ENCODE data around the gene NCKAP5. TPM values are rescaled to one million over a fixed set of nuclear protein-coding genes. Genes with fewer than 3 reads are reported as not detected.

The NCKAP5 gene
- total and polyA plus RNA-seq, 4 donors = 2.3 to 20.2 (median 8.1) TPM

- H3K9ac ChIP-seq (ENCODE audit: insufficient read depth in 1 of 2, low read length in 2 of 2) = no peak overlapping the region
- ATAC-seq (ENCODE audit: insufficient read depth, low FRiP score) = no peak
- H3K9me3 ChIP-seq (ENCODE audit: control insufficient read depth in 4 of 4, insufficient read depth in 3 of 4, low read length in 3 of 4) = peaks cover 0 to 3% (median 0%) of the 10 kb centered on the region in 4 donors
- TF ChIP-seq, protein P1, sequence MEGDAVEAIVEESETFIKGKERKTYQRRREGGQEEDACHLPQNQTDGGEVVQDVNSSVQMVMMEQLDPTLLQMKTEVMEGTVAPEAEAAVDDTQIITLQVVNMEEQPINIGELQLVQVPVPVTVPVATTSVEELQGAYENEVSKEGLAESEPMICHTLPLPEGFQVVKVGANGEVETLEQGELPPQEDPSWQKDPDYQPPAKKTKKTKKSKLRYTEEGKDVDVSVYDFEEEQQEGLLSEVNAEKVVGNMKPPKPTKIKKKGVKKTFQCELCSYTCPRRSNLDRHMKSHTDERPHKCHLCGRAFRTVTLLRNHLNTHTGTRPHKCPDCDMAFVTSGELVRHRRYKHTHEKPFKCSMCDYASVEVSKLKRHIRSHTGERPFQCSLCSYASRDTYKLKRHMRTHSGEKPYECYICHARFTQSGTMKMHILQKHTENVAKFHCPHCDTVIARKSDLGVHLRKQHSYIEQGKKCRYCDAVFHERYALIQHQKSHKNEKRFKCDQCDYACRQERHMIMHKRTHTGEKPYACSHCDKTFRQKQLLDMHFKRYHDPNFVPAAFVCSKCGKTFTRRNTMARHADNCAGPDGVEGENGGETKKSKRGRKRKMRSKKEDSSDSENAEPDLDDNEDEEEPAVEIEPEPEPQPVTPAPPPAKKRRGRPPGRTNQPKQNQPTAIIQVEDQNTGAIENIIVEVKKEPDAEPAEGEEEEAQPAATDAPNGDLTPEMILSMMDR (IDR thresholded peaks at IDR 0.05; ENCODE audit: control extremely low read depth, extremely low read depth) = no peak
- H3K36me3 ChIP-seq (ENCODE audit: control insufficient read depth in 4 of 4, insufficient read depth in 4 of 4, low read length in 4 of 4) = peaks cover 0 to 2% (median under 1%) of the 10 kb centered on the region in 4 donors
- no peak for DNase-seq
- 89% methylated on average over 9 of the region's 9 CpGs for WGBS, 2 donors
- H3K4me1 ChIP-seq (ENCODE audit: control insufficient read depth in 5 of 5, insufficient read depth in 5 of 5, low read length in 5 of 5) = peaks cover 0 to 2% (median 0%) of the 10 kb centered on the region in 5 donors
- H3K27ac ChIP-seq (ENCODE audit: low read depth in 1 of 2, low read length in 1 of 2) = no peak overlapping the region
- no peak overlapping the region for H3K4me3 ChIP-seq
- H3K27me3 ChIP-seq (ENCODE audit: control insufficient read depth in 3 of 3, insufficient read depth in 3 of 3, low read length in 2 of 3) = no peaks in the 10 kb centered on the region
These were observed 848.8 kb downstream of the NCKAP5 start for GRCh38 chr2:132719480-132719879.

DNA sequence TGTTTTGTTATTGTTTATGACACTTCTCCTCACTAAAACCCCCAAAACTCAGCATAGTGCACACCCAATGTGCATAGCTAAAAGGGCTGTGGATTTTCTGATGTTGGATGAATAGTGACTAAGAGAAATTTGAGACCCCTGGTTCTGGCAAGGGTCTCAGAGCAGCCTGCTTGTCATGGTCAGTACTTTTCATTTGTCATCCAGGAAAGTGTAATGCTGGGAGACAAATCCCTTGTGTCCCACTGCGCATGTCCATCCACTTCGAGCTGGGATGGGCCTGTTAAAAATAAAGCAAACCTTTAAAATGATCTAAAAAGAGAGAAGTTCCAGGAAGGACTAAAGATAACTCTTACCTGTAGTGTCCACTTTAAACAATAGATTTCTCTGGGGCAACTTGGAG is 851.3 kb downstream of the NCKAP5 start:
- H3K27ac ChIP-seq (ENCODE audit: low read depth in 1 of 2, low read length in 1 of 2) = no peak overlapping the region
- 81 to 99% methylated on average over 2 of the region's 2 CpGs for WGBS, 2 donors
- H3K9ac ChIP-seq (ENCODE audit: insufficient read depth in 1 of 2, low read length in 2 of 2) = no peak overlapping the region
- TF ChIP-seq, protein P1 (IDR thresholded peaks at IDR 0.05; ENCODE audit: control extremely low read depth, extremely low read depth) = no peak
- H3K4me3 ChIP-seq = no peak overlapping the region
- H3K9me3 ChIP-seq (ENCODE audit: control insufficient read depth in 4 of 4, insufficient read depth in 3 of 4, low read length in 3 of 4) = peaks cover 0 to 3% (median 0%) of the 10 kb centered on the region in 4 donors
- no peaks in the 10 kb centered on the region for H3K27me3 ChIP-seq (ENCODE audit: control insufficient read depth in 3 of 3, insufficient read depth in 3 of 3, low read length in 2 of 3)
- ATAC-seq (ENCODE audit: insufficient read depth, low FRiP score) (no peak), DNase-seq (no peak)
- peaks cover 0 to 2% (median 0%) of the 10 kb centered on the region in 5 donors for H3K4me1 ChIP-seq (ENCODE audit: control insufficient read depth in 5 of 5, insufficient read depth in 5 of 5, low read length in 5 of 5)
- peaks cover 0 to 2% (median under 1%) of the 10 kb centered on the region in 4 donors for H3K36me3 ChIP-seq (ENCODE audit: control insufficient read depth in 4 of 4, insufficient read depth in 4 of 4, low read length in 4 of 4)

DNA sequence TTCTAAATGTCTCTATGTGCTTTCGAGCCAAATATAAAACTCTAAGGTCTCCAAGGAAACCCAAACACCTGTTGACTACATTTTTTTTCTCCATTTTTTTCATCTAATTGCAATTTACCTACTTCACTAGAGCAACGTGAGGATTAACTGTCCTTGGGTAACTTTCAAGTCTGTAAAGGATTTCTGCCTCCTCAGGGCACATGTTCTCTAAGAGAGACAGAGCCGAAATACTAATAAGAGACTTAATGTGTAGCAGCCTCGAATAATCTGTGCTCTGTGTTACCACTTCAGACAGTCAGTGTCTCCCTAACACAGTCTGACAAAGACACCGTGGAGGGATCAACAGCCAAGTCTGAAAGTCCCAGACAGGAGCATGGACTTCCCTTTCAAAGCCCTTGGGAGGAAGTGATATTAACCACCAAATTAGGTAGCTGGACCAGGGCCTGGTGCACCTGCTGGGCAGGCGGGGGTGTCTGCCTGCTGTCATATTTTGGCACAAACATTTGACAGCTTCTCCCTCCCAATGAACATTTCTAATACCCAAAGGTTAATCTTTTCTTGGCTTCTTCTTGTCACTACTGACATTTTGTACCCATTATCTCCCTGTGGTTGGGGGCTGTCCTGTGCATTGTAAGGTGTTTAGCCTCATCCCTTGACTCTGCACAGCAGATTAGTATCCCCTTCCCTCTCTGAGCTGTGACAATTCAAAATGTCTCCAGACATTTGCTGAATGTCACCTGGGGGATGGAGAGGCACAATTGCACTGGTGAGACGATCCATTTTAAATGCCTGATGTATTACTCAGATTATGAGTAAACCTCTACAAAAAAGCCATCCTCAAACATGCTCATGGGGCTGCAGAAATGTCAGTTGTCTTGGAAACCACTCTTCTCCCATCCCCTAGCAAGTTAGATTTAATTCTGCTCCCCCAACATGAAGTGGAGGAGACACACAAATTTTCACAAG is 852.6 kb downstream of the NCKAP5 start:
- WGBS, 2 donors = 76% methylated on average over 7 of the region's 7 CpGs
- DNase-seq = no peak
- H3K9ac ChIP-seq (ENCODE audit: insufficient read depth in 1 of 2, low read length in 2 of 2) = no peak overlapping the region
- peaks cover 0 to 2% (median 0%) of the 10 kb centered on the region in 4 donors for H3K36me3 ChIP-seq (ENCODE audit: control insufficient read depth in 4 of 4, insufficient read depth in 4 of 4, low read length in 4 of 4)
- no peak for ATAC-seq (ENCODE audit: insufficient read depth, low FRiP score)
- H3K4me1 ChIP-seq (ENCODE audit: control insufficient read depth in 5 of 5, insufficient read depth in 5 of 5, low read length in 5 of 5) = peaks cover 0 to 2% (median 0%) of the 10 kb centered on the region in 5 donors
- H3K9me3 ChIP-seq (ENCODE audit: control insufficient read depth in 4 of 4, insufficient read depth in 3 of 4, low read length in 3 of 4) = peaks cover 0 to 3% (median 0%) of the 10 kb centered on the region in 4 donors
- H3K4me3 ChIP-seq = no peak overlapping the region
- H3K27me3 ChIP-seq (ENCODE audit: control insufficient read depth in 3 of 3, insufficient read depth in 3 of 3, low read length in 2 of 3) = no peaks in the 10 kb centered on the region
- TF ChIP-seq, protein P1 (IDR thresholded peaks at IDR 0.05; ENCODE audit: control extremely low read depth, extremely low read depth) = no peak
- no peak overlapping the region for H3K27ac ChIP-seq (ENCODE audit: low read depth in 1 of 2, low read length in 1 of 2)

All from lung (tissue), 12 donors.